GM19035 (cell line): Measurements from ENCODE around the gene ERMN.
"Not testable (repeated sequence)": the region's sequence is repeated elsewhere in the genome, so short reads cannot be mapped to it uniquely, and the experiment has no call there.

Experiments used
- ATAC-seq: cut with Tn5 transposase; IDR thresholded peaks from one replicate; pipeline ENCODE4 v1.9.1; 2021; ENCODE audit not compliant: unreplicated experiment

ERMN gene

GRCh38 chr2:157301307-157301706 lies 24.3 kb downstream of the ERMN start:
- no peak for ATAC-seq

- ATAC-seq = no peak
Measured at GRCh38 chr2:157296958-157297357, 28.7 kb downstream of the ERMN start.

- ATAC-seq = no peak
Measured at GRCh38 chr2:157296490-157296889, 29.1 kb downstream of the ERMN start.

GRCh38 chr2:157292853-157293252 lies 32.8 kb downstream of the ERMN start:
- no peak for ATAC-seq

- ATAC-seq = no peak
Measured at GRCh38 chr2:157291018-157291417, 34.6 kb downstream of the ERMN start.

DNA sequence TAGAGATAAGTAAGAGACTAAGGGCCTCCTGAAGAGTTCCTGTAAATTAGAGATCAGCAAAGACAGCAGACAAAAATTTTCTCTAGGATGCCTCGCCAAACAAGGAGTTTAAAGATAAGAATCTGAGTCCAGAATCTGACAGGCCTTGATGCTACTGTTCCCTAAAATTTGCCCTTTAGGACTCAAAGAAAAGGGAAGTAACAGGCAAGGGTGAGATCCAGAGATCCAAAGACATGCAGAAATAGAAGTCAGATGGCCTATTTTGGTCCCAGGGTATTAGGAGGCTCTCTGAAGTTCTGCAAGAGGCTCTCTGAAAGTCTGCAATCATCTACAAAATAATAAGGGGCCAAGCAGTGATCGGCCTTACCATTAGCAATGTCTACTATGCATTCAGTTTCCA lies 35.1 kb downstream of the ERMN start:
- ATAC-seq = no peak

DNA sequence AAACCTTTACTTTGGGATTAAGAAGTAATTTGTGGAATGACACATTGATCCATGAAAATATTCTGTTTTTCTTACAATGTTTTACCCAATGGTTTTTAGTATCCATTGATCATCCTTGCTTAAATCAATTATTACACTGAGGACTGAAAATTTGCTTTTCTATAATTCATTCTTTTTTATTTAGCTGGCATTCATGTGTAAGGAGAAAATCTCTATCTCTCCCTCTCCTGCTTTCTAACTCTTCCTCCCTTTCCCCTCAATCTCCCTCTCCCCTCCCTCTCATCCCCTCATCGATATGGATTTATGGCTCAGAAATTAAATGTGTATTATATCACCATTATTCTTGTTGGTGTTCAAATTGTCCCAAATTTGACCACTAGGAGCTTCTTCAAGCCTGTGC lies 38.5 kb downstream of the ERMN start:
- ATAC-seq = no peak

DNA sequence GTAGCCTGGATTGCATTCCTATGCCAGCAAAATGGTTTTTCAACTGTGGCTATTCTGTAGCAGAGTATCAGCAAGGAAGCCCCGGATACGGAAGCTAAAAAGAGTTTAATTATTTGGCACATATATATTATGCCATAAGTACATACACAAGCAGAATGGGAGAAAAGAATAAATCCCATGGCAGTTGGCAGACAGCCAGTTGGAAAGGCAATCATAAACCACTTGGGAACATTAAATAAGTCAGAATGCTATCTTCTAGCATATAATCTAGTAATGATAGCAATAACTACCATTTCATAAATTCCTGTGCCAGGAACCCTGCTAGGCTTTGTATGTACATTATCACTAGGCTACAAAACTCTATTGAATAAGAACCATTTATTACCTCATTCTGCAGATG lies 42.2 kb downstream of the ERMN start:
- ATAC-seq = no peak

DNA sequence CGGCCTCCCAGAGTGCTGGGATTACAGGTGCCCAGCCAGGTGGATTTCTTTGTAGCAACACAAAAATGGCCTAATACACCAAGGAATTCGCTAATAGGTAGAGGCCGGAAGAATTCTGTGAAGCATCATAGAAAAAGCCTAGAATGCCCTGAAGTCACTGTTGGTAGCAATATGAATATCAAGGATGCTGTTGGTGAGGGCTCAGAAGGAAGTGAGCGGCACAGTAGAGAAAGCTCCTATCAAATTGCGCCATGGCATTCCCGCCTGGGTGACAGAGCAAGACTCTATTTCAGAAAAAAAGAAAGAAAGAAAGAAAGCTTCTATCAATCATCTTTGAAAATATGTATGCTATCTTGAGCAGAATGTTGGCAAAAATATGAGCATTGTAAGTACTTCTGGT lies 44.3 kb downstream of the ERMN start:
- ATAC-seq = no peak

DNA sequence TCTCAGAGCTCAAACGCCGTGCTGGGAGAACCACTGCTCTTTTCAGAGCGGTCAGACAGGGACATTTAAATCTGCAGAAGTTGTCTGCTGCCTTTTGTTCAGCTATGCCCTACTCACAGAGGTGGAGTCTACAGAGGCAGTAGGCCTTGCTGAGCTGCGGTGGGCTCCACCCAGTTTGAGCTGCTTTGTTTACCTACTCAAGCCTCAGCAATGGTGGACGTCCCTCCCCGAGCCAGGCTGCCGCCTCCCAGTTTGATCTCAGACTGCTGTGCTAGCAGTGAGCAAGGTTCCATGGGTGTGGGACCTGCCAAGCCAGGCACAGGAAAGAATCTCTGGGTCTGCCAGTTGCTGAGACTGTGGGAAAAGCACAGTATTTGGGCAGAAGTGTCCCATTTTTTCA lies 46.3 kb downstream of the ERMN start:
- not testable (repeated sequence) for ATAC-seq

DNA sequence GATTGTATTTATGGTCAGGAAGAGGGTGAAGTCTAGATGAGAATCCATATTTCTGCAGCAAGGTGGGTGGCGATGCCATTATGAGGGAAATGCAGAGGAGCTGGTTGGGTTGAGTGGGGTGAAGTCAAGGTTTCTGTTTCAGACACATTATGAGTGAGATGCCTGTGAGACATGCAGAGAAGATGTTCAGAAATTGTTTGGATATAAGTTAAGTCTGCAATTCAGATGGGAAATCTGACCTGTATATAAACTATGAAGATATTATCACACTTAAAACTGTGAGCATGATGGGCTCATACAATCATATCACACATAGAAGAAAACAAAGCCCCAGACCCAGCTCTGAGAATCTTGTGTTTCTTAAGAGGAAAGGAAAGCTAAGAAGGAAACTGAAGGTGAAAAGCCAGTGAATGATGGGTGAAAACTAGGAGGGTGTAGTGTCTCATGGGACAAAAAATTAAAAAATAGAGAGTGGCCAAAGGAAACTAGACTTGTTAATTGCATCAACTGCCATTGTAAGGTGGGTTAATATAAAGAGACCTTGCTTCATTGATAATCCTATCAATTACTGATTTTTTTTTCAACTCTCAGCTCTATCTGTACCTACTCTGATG lies 53.9 kb downstream of the ERMN start:
- ATAC-seq = peak; percentile 48

DNA sequence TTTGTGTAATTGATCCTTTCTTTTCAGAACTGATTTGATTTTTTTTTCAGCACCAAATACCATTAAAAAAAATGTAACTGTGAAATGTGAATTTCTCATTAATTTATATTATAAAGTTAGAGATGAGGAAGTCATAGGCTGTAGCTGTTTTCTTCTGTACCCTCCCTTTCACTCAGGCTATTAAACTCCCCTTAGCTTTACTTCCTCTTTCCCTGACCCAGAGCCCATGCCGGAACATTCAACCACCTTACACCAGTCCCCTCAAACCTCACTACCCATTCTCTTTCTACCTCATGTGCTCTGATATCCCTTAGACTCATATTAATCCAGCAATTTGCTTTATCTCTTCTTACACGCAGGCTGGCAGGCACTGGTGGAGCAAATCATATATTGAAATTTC lies 55.7 kb downstream of the ERMN start:
- peak; percentile 68 for ATAC-seq

- no peak for ATAC-seq
Measured at GRCh38 chr2:157269060-157269459, 56.6 kb downstream of the ERMN start.
